Loucy (cell line): ENCODE data around the gene PLEKHF1.

Source experiments
- H2AFZ ChIP-seq: fragments of 200-600 bp; sonication (generic); 2 replicates; pipeline ENCODE4 v1.6.0; 2016; ENCODE audit warnings: antibody characterized with exemption, mild to moderate bottlenecking, low read length, moderate library complexity
- H3F3A ChIP-seq: fragments of 200-600 bp; 2 replicates; pipeline ENCODE4 v1.6.0; 2016; ENCODE audit warnings: antibody characterized with exemption, low read depth, mild to moderate bottlenecking
- H3K27me3 ChIP-seq: fragments of 200-600 bp; sonication (generic); 2 replicates; pipeline ENCODE4 v1.6.1; 2014; ENCODE audit warnings: low read length, mild to moderate bottlenecking; ENCODE audit not compliant: insufficient read depth, poor library complexity, severe bottlenecking
- H3K36me3 ChIP-seq: fragments of 200-600 bp; sonication (generic); 2 replicates; pipeline ENCODE4 v1.6.1; 2016; ENCODE audit warnings: low read length; ENCODE audit not compliant: insufficient read depth
- H3K4me1 ChIP-seq: fragments of 200-600 bp; sonication (generic); 2 replicates; pipeline ENCODE4 v1.5.1; 2014; ENCODE audit warnings: low read length, mild to moderate bottlenecking; ENCODE audit not compliant: insufficient read depth, poor library complexity, severe bottlenecking
- H3K4me2 ChIP-seq: fragments of 200-600 bp; sonication (generic); 2 replicates; pipeline ENCODE4 v1.6.0; 2014; ENCODE audit warnings: antibody characterized with exemption, low read length, low read depth, mild to moderate bottlenecking; ENCODE audit not compliant: poor library complexity, severe bottlenecking
- H3K4me3 ChIP-seq: fragments of 200-600 bp; sonication (generic); 2 replicates; pipeline ENCODE4 v1.5.1; 2014; ENCODE audit warnings: low read length, mild to moderate bottlenecking, mixed read lengths; ENCODE audit not compliant: poor library complexity, severe bottlenecking
- H3K79me2 ChIP-seq: fragments of 200-600 bp; sonication (generic); 2 replicates; pipeline ENCODE4 v1.6.1; 2014; ENCODE audit warnings: low read length; ENCODE audit not compliant: insufficient read depth
- H3K9ac ChIP-seq: fragments of 200-600 bp; sonication (generic); 2 replicates; pipeline ENCODE4 v1.6.0; 2014; ENCODE audit warnings: mild to moderate bottlenecking, low read depth, low read length, moderate library complexity; ENCODE audit not compliant: poor library complexity, severe bottlenecking
- H3K9me2 ChIP-seq: fragments of 200-600 bp; sonication (generic); replicated peaks from 2 replicates; pipeline ENCODE4 v1.6.1; 2016; ENCODE audit warnings: low read depth, low read length, mixed read lengths
- H3K9me3 ChIP-seq: fragments of 200-600 bp; sonication (generic); 2 replicates; pipeline ENCODE4 v1.6.1; 2014; ENCODE audit warnings: mild to moderate bottlenecking, antibody characterized with exemption, low read length, low read depth; ENCODE audit not compliant: insufficient read depth
- H4K20me1 ChIP-seq: fragments of 200-600 bp; sonication (generic); 2 replicates; pipeline ENCODE4 v1.6.0; 2014; ENCODE audit warnings: antibody characterized with exemption, low read length, mild to moderate bottlenecking; ENCODE audit not compliant: insufficient read depth, poor library complexity, severe bottlenecking
- CTCF ChIP-seq: fragments of 200-600 bp; sonication (generic); conservative IDR thresholded peaks from 2 replicates; pipeline ENCODE4 v1.5.1; 2014; ENCODE audit warnings: mild to moderate bottlenecking, antibody characterized with exemption, low read length
- EZH2phosphoT487 ChIP-seq: fragments of 200-600 bp; IDR thresholded peaks from 2 replicates; pipeline ENCODE4 v1.6.1; 2018; ENCODE audit warnings: antibody characterized with exemption, mild to moderate bottlenecking, moderate library complexity, borderline replicate concordance

The PLEKHF1 gene

GRCh38 chr19:29702963-29703320 is 37.7 kb downstream of the PLEKHF1 start:
- H3K9ac ChIP-seq: no peak overlapping the region
- no peaks in the 10 kb centered on the region for H3K4me1 ChIP-seq
- no peaks in the 10 kb centered on the region for H3K9me3 ChIP-seq
- no peak overlapping the region for H3K4me2 ChIP-seq
- H3K79me2 ChIP-seq: no peaks in the 10 kb centered on the region
- no peaks in the 10 kb centered on the region for H3K9me2 ChIP-seq
- H3K4me3 ChIP-seq: no peak overlapping the region
- no peaks in the 10 kb centered on the region for H3K27me3 ChIP-seq
- H2AFZ ChIP-seq: no peak overlapping the region
- no peak for TF ChIP-seq EZH2phosphoT487
- no peak for TF ChIP-seq CTCF
- H3K36me3 ChIP-seq: peaks cover 3% of the 10 kb centered on the region; the same call in 1 of the 2 replicates
- no peaks in the 10 kb centered on the region for H3F3A ChIP-seq
- H4K20me1 ChIP-seq: no peaks in the 10 kb centered on the region

- Histone ChIP-seq H3K4me2 (no peak overlapping the region), H3F3A (no peaks in the 10 kb centered on the region), H3K4me3 (no peak overlapping the region), H2AFZ (no peak overlapping the region), H4K20me1 (no peaks in the 10 kb centered on the region), H3K27me3 (no peaks in the 10 kb centered on the region), H3K9me3 (no peaks in the 10 kb centered on the region), H3K36me3 (peaks cover 3% of the 10 kb centered on the region; the same call in 1 of the 2 replicates), H3K9me2 (no peaks in the 10 kb centered on the region), H3K79me2 (peaks cover 6% of the 10 kb centered on the region; the same call in 1 of the 2 replicates), H3K4me1 (no peaks in the 10 kb centered on the region), H3K9ac (no peak overlapping the region)
- TF ChIP-seq EZH2phosphoT487: no peak
- TF ChIP-seq CTCF: no peak
Measured at GRCh38 chr19:29704562-29705558, 39.6 kb downstream of the PLEKHF1 start.

GRCh38 chr19:29705706-29706105 is 40.4 kb downstream of the PLEKHF1 start:
- Histone ChIP-seq H3K4me2 (no peak overlapping the region), H3K4me1 (no peaks in the 10 kb centered on the region), H4K20me1 (no peaks in the 10 kb centered on the region), H3F3A (no peaks in the 10 kb centered on the region), H3K4me3 (no peak overlapping the region), H3K27me3 (no peaks in the 10 kb centered on the region), H2AFZ (no peak overlapping the region), H3K9me2 (no peaks in the 10 kb centered on the region), H3K79me2 (peaks cover 14% of the 10 kb centered on the region), H3K36me3 (peaks cover 3% of the 10 kb centered on the region; the same call in 1 of the 2 replicates), H3K9me3 (no peaks in the 10 kb centered on the region), H3K9ac (no peak overlapping the region)
- no peak for TF ChIP-seq EZH2phosphoT487
